Stimulated activated CD4-positive, alpha-beta T cell treated with anti-CD3 and anti-CD28 coated beads, Interleukin-1b, Interleukin-23, amount 100 ng/mL, for 48 hours (primary cell): ENCODE measurements around the gene CFAP410.
"Not testable (repeated sequence)": the region's sequence is repeated elsewhere in the genome, so short reads cannot be mapped to it uniquely, and the experiment has no call there.

Source experiments
- DNase-seq: peaks from one replicate; pipeline ENCODE4 v3.0.0-alpha.2; 2020

Gene CFAP410

GRCh38 chr21:44349847-44350772 lies 10.9 kb upstream of the CFAP410 start:
- no peak for DNase-seq

- no peak for DNase-seq
Observed at GRCh38 chr21:44349416-44349846, 10.2 kb upstream of the CFAP410 start.

GRCh38 chr21:44348861-44349260 lies 9.7 kb upstream of the CFAP410 start:
- DNase-seq: no peak

DNA sequence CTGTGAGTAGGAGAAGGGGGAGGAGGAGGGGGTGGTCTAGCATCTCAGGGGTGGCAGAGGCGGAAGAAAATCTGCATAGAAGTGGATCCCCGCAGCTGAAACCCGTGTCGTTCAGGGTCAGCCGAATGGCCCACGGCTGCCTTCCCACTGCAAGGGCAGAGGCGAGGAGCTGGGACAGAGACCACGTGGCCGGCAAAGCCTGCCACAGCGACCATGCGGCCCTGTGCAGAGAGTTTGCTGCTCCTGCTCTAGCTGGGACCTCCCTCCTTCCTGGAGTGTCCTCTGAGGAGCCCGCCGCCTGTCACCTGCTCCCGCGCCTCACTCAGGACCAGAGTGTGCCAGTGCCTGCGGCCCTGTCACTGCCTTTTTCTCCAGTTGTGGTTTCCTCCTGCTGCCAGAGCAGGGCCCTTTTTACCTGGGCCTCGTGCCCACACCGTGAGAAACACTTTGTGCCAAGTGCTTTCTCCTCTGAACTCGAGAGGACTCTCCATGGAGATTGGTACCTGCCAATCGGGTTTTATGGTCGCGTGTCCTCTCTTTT lies 8.8 kb upstream of the CFAP410 start:
- DNase-seq: no peak

DNA sequence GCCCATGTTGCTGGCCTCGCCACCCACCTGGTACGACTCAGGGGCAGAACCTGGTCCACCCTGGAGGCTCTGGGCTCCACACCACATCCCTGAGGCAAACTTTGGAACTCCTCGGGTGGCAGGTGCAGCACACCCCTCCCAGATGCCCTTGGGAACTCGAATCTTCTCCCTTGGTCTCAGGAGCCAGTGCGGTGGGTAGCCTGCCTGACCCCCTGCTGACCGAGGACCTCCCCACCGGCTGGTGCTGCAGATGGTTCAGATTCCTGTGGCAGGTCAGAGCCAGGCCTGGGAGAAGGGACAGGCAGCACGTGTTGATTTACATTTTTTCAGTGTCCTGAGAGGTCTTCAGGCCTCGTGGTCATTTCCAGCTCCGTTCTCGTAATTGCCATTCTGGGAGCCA lies 6.3 kb upstream of the CFAP410 start:
- DNase-seq: no peak

GRCh38 chr21:44344541-44345183 lies 5.5 kb upstream of the CFAP410 start:
- no peak for DNase-seq

- DNase-seq: not testable (repeated sequence)
Observed at GRCh38 chr21:44342981-44343380, 3.8 kb upstream of the CFAP410 start.

GRCh38 chr21:44341726-44342458 lies 2.7 kb upstream of the CFAP410 start:
- not testable (repeated sequence) for DNase-seq

DNA sequence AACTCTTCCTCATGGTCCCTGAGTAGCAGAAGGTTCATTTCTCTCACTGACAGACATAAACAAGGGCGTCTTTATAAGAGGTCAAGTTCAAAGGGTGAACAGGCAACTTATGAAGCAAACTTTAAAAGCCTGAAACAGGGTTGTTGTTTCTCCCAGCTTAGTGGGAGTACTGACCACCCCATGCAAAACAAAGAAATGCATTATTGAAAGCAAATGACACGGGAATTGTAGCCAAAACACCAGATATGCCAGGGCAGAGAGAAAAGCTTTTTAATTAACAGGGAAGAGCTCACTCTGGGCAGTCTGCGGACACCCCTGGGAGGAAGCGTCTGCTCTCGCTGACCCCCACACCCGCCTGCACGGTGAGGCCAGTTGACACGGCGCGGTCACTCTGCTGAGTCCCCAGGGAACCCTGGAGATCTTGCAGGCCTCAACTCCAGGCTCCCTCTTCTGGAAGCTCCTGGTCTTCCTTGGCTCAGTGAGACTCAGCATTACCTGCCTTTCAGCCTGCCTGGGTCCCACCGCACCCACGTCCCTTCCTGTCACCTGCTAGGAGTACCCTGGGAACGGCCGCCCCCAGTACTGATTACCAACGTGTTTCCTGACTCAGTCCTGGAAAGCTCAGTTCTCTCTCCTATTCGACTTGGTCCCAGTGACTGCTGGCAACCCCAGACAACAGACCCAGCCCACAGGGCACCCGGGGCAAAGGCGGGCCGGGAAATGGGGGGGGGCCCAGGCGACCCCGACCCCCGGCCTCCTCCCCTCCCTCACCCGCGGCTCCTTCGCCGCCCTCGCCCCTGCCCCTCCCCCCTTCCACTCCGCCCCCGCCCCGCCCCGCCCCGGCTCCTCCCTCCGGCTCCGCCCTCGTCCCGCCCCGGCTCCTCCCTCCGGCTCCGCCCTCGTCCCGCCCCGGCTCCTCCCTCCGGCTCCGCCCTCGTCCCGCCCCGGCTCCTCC lies 972 bp downstream of the CFAP410 start:
- peak; percentile 35 for DNase-seq

DNA sequence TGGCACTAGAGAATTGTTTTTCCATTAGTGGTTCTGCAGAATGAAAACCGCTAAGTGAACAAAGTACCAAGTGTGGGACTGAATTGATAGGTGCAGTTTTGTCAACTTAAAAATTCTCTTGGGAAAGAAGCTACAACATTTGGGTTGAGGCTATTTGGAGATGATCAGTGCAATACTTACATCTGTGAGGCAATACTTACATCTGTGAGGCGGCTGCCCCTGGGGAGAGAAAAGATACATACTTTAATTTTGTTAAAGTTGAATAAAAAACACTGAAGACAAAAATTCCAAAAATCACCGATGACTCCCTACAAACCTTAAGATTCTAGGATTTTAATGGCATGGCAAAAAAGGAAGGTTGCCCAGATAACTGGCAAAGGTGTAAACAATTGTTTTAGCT lies 1.7 kb downstream of the CFAP410 start:
- no peak for DNase-seq

- no peak for DNase-seq
Observed at GRCh38 chr21:44335266-44336059, 3.7 kb downstream of the CFAP410 start.

GRCh38 chr21:44334329-44335030 lies 4.7 kb downstream of the CFAP410 start:
- no peak for DNase-seq

DNA sequence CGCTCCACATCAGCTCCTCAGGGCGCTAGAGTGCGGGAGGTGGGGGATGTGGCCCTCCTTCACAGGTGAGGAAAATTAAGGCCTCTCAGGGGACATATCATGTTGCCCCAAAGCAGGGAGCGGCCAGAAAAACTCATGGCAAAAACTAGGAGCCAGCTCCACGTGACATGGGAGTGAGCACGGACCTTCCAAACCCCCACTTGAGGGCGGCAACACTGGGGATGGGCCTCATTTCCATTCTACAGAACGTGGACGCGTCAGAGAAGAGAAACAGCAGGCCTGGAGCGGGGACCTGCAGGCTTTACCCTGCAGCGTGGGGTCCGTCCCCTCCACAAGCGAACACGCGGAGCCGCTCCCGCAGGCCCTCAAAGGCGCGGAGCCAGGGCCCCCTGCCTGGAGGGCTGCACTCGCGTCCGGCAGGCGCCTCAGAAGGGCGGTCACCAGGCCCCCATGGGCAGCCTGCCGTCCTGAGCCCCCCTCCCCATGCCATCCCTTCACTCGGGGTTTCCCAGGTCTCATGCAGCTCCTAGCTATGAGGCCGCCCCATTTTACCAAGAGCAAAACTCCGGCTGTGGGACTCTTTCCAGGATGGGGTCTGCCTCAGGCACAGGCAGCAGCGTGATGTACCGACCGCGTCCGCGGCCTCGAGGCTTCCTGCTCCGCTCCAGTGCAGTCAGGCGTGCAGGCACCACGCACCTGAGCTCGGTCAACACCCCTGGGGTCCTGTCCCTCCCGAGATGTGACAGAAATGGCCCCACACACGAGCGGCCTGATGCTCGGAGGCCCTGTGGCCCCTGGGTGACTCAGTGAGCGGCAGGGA lies 5.5 kb downstream of the CFAP410 start:
- no peak for DNase-seq

- no peak for DNase-seq
Observed at GRCh38 chr21:44332965-44333364, 6.2 kb downstream of the CFAP410 start.

GRCh38 chr21:44332383-44332782 lies 6.8 kb downstream of the CFAP410 start:
- no peak for DNase-seq

GRCh38 chr21:44331650-44332307 lies 7.4 kb downstream of the CFAP410 start:
- DNase-seq: no peak

DNA sequence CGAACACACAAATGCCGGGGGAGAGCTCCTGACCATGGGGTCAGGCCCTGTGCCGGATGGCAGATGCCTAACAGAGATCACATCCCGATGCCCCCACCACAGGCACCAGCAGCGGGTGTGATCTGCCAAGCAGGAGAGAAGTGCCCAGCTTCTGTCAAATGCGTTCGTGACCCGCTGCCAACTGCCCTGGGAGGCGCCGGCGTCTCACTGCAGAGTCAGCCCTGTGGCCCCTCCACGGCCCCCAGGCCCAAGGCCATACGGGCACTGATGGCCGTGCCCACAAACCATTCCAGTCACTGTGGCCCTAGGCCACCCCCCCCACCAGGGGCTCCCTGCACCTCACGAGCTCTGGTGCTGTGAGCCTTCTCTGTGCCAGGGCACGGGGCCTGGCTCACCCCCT lies 8.0 kb downstream of the CFAP410 start:
- no peak for DNase-seq

DNA sequence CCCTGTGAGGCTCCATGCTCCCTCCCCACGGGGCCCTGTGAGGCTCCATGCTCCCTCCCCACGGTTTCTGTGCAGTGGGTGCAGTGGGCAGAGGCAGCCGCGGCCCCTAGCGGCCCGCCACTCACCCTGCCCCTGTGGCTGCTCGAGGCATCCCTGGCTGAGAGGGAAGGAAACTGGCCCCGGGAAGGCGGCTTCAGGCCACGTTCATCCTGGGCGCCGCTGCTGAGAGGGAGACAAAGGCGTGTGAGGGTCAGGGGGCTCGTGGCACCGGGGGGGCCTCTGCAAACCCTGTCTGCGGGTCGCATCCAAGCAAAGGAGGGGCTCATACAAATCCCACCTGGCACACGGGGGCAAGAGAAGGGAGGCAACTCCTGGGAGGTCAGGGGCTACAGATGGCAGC lies 8.5 kb downstream of the CFAP410 start:
- no peak for DNase-seq
